Measurements from ENCODE around the gene CDC37.
"Not testable (repeated sequence)": the region's sequence is repeated elsewhere in the genome, so short reads cannot be mapped to it uniquely, and the experiment has no call there.

The CDC37 gene

DNA sequence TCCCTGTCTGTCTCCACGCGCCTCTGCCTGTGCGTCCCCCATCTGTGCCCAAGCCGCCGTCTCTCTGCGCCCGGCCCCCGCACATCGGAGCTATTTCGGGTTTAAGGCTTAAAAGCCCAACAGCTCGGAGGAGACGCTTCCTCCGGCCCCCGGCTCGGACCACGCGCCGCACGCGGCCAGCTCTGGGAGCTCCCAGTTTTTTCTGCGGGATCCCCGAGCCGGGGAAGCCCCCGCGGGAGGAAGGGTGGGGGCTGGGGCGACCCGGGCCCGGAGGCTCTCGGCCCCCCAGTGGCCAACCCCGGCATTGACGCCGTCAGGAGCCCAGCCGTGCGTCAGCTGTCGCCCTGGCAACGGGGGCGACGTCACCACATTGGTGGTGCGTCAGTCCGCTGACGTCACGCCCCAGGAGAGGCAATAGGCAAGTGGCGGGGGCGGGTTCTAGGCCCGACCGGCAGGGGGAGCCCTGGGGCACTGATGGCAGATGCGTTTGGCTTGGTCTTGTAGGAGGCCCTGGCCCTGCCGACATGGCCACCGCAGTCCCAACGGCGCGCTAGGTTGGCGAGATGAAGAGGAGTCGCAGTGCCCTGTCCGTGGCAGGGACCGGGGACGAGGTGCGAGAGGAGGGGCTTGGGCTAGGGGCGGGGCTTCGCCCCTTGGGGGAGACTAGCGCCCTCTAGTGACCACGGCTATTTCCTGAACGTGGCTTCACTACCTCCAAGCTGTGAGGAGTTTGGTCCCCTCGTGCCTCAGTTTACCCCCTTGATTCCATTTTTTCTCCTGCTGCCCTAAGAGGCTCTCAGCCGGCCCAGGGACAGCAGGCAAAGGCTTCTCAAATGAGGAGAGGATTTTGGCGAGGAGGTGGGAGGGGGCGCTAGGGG is 13.3 kb upstream of the CDC37 start:
- DNase-seq (ENCODE audit: insufficient read length, low spot score) (peak; percentile 73), FAIRE-seq (peak; percentile 98)
- TF ChIP-seq TAF1 (IDR thresholded peaks at IDR 0.05; ENCODE audit: low read depth, low read length) (no peak), PAX5 (IDR thresholded peaks at IDR 0.05; ENCODE audit: insufficient read depth, low read length, severe bottlenecking) (peak; percentile 13)

DNA sequence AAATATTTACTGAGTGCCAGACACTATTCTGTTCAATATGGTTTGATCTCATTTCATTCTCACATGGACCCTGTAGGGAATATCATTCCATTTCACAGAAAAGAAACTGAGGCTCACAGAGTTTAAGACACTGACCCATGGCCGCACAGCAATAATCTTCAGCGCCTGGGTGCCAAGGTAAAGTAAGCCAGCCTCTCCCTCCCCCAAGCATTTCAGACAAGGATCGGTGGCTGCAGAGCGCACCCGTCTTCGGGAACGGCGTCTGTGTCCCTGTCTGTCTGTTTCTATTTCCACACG is 12.7 kb upstream of the CDC37 start:
- TF ChIP-seq POLR2AphosphoS5 (IDR thresholded peaks at IDR 0.05; ENCODE audit: low read depth, low read length) (no peak), POU2F2 (IDR thresholded peaks at IDR 0.05; ENCODE audit: low read depth, low read length) (no peak), PAX5 (IDR thresholded peaks at IDR 0.05; ENCODE audit: insufficient read depth, low read length, severe bottlenecking) (no peak), POLR2A (IDR thresholded peaks at IDR 0.05; ENCODE audit: low read depth, low read length) (no peak; the same call in 1 of the 2 replicates), TAF1 (IDR thresholded peaks at IDR 0.05; ENCODE audit: low read depth, low read length) (no peak), SPI1 (IDR thresholded peaks at IDR 0.05; ENCODE audit: low read depth, low read length) (no peak)
- FAIRE-seq (no peak), DNase-seq (ENCODE audit: insufficient read length, low spot score) (no peak)

DNA sequence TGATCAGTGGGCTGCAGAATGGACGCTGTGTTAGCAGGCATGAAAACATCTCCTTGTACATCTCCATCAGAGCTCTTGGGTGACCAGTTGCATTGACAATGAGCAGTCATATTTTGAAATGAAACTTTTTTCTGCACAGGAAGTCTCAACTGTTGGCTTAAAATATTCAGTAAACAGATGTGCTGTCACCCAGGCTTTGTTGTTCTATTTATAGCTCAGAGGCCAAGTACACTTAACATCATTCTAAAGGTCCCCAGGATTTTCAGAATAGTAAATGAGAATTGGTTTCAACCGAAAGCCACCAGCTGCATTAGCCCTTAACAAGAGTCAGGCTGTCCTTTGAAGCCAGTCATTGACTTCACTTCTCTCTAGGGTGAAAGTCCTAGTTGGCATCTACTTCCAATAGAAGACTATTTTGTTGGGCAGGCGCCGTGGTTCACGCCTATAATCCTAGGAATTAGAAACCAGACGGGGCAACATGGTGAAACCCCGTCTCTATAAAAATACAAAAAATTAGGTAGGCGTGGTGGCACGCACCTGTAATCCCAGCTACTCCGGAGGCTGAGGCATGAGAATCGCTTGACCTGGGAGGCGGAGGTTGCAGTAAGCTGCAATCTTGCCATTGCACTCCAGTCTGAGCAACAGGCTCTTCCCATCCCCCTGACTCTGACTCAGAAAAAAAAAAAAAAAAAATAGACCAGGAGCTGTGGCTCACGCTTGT is 9.1 kb upstream of the CDC37 start:
- FAIRE-seq (peak; percentile 82), DNase-seq (ENCODE audit: insufficient read length, low spot score) (no peak)
- TF ChIP-seq TAF1 (IDR thresholded peaks at IDR 0.05; ENCODE audit: low read depth, low read length): 0 out of 2 replicates have a peak, but pooled peaks have one; percentile 26
- no peak for TF ChIP-seq POLR2AphosphoS5 (IDR thresholded peaks at IDR 0.05; ENCODE audit: low read depth, low read length)
- peak; percentile 32 for TF ChIP-seq SPI1 (IDR thresholded peaks at IDR 0.05; ENCODE audit: low read depth, low read length)

DNA sequence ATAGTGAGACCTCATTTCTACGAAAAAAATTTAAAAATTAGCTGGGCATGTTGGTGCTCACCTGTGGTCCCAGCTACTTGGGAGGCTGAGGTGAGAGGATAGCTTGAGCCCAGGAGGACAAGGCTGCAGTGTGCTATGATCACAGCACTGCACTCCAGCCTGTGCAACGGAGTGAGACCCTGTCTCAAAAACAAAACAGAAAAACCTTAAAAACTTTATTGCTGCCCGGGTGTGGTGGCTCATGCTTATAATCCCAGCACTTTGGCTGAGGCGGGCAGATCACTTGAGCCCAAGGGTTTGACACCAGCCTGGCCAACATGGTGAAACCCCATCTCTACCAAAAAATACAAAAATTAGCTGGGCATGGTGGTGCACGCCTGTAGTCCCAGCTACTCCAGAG is 7.9 kb upstream of the CDC37 start:
- peak; percentile 5 for FAIRE-seq
- not testable (repeated sequence) for DNase-seq (ENCODE audit: insufficient read length, low spot score)

DNA sequence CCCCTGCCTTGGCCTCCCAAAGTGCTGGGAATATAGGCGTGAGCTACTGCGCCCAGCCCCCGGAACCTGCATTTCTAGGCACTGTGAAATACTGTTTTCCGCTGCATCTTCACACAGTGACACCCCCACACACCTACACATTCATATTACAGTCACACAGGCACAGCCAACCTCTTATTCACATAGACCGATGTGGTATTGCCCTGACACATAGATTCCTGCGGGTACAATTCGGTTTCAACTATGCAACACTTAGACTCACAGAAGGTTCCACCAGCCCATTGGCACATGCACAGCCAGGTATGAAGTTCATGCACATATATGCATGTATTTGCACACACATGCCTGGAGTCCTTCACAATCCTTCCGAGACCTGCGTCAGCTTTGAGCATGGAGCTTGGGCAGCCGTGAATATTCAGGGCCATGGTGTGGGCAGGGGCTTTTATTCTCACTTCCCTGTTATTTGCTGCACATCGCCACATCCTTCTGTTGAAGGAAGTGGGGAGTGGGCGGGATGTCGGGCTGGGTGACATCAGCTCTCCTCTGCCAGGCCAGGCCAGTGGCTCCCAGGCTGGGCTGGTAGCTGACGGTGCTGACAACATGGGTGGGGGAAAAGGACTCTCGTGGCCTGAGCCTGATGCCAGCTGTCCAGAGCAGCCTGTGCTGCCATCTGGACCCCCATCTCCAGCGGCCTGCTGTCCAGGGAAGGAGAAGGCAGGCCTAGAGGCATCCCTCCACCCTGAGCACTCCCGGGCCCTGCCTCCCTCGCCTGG is 5.4 kb upstream of the CDC37 start:
- FAIRE-seq (peak; percentile 92), DNase-seq (ENCODE audit: insufficient read length, low spot score) (no peak)
- TF ChIP-seq POLR2A (IDR thresholded peaks at IDR 0.05; ENCODE audit: low read depth, low read length) (no peak), PAX5 (IDR thresholded peaks at IDR 0.05; ENCODE audit: insufficient read depth, low read length, severe bottlenecking) (no peak), POU2F2 (IDR thresholded peaks at IDR 0.05; ENCODE audit: low read depth, low read length) (peak; percentile 87), POLR2AphosphoS5 (IDR thresholded peaks at IDR 0.05; ENCODE audit: low read depth, low read length) (no peak), SPI1 (IDR thresholded peaks at IDR 0.05; ENCODE audit: low read depth, low read length) (peak; percentile 94), TAF1 (IDR thresholded peaks at IDR 0.05; ENCODE audit: low read depth, low read length) (no peak)

DNA sequence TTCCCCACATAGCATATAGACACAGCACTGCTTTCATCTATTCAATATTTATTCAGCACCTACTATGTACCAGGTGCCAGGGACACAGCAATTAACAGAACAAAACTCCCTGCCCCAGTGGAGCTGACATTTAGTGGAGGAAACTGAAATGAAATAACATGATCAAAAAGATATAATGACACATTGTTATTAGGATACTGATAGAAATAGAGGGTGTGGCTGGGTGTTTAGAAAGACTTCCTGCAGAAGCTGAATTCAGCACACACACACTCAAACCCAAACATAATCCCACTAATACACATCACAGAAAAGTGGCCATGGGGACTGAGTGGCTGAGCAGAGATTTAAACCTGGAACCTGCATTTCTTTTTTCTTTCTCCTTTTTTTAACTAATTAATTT is 3.8 kb upstream of the CDC37 start:
- FAIRE-seq (no peak), DNase-seq (ENCODE audit: insufficient read length, low spot score) (no peak)
- no peak for TF ChIP-seq POLR2A (IDR thresholded peaks at IDR 0.05; ENCODE audit: low read depth, low read length)
- no peak for TF ChIP-seq SPI1 (IDR thresholded peaks at IDR 0.05; ENCODE audit: low read depth, low read length)
- no peak for TF ChIP-seq POU2F2 (IDR thresholded peaks at IDR 0.05; ENCODE audit: low read depth, low read length)
- no peak for TF ChIP-seq POLR2AphosphoS5 (IDR thresholded peaks at IDR 0.05; ENCODE audit: low read depth, low read length)
- TF ChIP-seq PAX5 (IDR thresholded peaks at IDR 0.05; ENCODE audit: insufficient read depth, low read length, severe bottlenecking): no peak
- TF ChIP-seq TAF1 (IDR thresholded peaks at IDR 0.05; ENCODE audit: low read depth, low read length): no peak

DNA sequence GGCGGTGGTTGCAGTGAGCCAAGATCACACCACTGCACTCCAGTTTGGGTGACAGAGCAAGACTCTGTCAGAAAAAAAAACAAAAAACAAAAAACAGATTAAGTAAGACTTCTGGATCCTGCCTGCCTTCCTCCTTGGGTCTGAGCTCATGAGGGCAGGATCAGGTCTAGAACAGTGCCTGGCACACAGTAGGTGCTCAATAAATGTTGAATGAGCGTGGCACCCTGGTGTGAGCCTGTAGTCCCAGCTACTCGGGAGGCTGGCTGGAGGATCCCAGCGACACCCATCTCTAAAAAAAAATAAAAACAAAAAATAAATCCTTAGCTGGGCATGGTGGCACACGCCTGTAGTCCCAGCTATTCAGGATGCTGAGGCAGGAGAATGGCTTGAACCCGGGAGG is 2.8 kb upstream of the CDC37 start:
- no peak for DNase-seq (ENCODE audit: insufficient read length, low spot score)
- TF ChIP-seq SPI1 (IDR thresholded peaks at IDR 0.05; ENCODE audit: low read depth, low read length) (no peak), POLR2A (IDR thresholded peaks at IDR 0.05; ENCODE audit: low read depth, low read length) (no peak), PAX5 (IDR thresholded peaks at IDR 0.05; ENCODE audit: insufficient read depth, low read length, severe bottlenecking) (no peak), TAF1 (IDR thresholded peaks at IDR 0.05; ENCODE audit: low read depth, low read length) (no peak), POLR2AphosphoS5 (IDR thresholded peaks at IDR 0.05; ENCODE audit: low read depth, low read length) (no peak), POU2F2 (IDR thresholded peaks at IDR 0.05; ENCODE audit: low read depth, low read length) (no peak)
- FAIRE-seq: no peak

DNA sequence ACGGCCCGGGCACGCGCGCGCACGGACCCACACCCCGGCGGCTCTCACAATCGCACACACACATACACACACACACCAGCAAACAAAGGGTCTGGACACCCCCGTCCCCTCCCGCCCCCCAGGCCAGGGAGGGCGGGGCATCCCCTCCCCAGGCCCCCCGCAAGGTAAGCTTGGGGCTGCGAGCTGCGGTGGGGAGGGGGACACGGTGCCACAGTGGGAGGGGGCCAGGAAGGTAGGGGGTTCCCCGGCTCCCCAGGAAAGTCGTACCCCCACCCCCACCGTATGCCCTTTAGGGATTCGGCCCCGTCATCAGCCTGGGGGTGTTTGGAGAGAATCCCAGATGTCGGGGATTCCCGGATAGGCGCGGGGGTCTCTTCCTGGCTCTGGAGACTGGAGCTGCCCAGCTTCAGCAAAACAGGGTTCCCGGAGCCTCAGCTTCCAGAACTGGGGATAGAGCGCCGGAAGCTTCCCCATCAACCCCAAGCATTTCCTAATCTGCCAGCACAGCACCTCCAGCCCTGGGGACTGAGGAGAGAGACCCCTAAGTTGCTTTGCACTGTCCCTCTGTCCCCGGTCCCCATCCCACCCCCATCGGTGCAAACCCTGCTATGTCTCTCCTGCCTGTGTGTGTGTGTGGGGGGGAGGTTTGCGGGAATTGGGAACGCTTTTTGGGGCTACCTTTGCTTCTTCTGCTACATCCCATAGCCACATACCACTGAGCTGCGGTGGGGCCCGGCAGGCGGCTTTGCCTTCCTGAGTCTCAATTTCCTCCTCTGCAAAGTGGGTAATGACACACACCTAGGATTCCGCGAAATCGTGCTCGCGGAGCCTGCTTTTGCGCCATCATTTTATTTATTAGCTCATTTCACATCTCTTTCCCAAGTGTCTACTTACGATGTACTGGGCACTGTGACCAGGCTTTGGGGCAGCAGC is 1.8 kb upstream of the CDC37 start:
- DNase-seq (ENCODE audit: insufficient read length, low spot score) (no peak), FAIRE-seq (no peak)
- TF ChIP-seq PAX5 (IDR thresholded peaks at IDR 0.05; ENCODE audit: insufficient read depth, low read length, severe bottlenecking): no peak
- TF ChIP-seq SPI1 (IDR thresholded peaks at IDR 0.05; ENCODE audit: low read depth, low read length): no peak
- no peak for TF ChIP-seq POU2F2 (IDR thresholded peaks at IDR 0.05; ENCODE audit: low read depth, low read length)
- TF ChIP-seq POLR2A (IDR thresholded peaks at IDR 0.05; ENCODE audit: low read depth, low read length): no peak
- no peak for TF ChIP-seq POLR2AphosphoS5 (IDR thresholded peaks at IDR 0.05; ENCODE audit: low read depth, low read length)
- TF ChIP-seq TAF1 (IDR thresholded peaks at IDR 0.05; ENCODE audit: low read depth, low read length): 0 out of 2 replicates have a peak, but pooled peaks have one; percentile 10

Measured in GM12891 (cell line).